Epithelial cell of esophagus (primary cell): Measurements from ENCODE around the gene PHPT1.

Experiments
- DNase-seq: peaks from one replicate; pipeline ENCODE4 v3.0.0; 2010; ENCODE audit warnings: low read depth
- H3K4me3 ChIP-seq: 2 replicates; pipeline ENCODE4 v1.5.1; 2011; ENCODE audit warnings: mild to moderate bottlenecking, low read length, control low read depth
- CTCF ChIP-seq: IDR thresholded peaks from 2 replicates; pipeline ENCODE4 v1.5.1; 2011; ENCODE audit warnings: low read depth, mild to moderate bottlenecking, low read length, control low read depth, inconsistent platforms; ENCODE audit not compliant: insufficient read depth; ENCODE audit errors: missing control alignments

The PHPT1 gene

DNA sequence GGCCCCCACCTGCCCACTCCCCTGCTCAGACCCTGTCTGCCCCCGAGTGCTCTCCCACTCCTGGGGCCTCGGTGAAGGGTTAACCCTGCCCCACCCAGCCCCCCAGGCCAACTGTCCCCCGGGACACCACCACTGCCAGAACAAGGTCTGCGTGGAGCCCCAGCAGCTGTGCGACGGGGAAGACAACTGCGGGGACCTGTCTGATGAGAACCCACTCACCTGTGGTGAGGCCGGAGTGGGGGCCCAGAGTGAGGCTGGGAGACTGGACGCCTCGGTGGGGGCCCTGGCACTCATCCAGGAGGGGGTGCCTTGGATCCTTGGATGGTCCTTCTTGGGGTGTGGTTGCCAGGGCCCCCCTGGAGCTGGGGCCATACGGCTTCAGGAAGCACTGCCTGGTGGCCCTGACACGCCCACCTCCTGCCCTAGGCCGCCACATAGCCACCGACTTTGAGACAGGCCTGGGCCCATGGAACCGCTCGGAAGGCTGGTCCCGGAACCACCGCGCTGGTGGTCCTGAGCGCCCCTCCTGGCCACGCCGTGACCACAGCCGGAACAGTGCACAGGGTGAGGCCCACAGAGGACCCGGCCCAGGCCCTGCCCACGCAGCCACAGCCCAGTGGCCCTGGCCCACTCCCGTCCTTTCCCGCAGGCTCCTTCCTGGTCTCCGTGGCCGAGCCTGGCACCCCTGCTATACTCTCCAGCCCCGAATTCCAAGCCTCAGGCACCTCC, 5.1 kb downstream of the PHPT1 start:
- TF ChIP-seq CTCF, result no peak
- H3K4me3 ChIP-seq, result no peak overlapping the region

DNA sequence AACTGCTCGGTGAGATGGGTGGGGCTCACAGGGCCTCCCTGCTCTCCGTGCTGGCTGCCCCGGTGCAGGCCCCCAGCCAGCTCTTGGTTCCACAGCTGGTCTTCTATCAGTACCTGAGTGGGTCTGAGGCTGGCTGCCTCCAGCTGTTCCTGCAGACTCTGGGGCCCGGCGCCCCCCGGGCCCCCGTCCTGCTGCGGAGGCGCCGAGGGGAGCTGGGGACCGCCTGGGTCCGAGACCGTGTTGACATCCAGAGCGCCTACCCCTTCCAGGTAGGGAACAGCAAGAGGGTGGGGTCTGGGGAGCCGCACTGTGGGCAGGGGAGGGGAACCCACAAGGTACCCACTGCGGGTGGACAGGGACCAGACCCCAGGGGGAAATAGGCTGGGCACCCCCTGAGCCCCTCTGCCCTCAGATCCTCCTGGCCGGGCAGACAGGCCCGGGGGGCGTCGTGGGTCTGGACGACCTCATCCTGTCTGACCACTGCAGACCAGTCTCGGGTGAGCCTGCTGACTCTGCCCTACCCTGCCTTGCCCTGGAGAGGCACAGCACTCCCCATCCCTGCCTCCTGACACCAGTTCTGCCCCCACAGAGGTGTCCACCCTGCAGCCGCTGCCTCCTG, 5.7 kb downstream of the PHPT1 start:
- no peak overlapping the region for H3K4me3 ChIP-seq
- no peak for DNase-seq
- TF ChIP-seq CTCF, result no peak

More for the DNA sequence above, 5.1 kb downstream of the PHPT1 start:
- no peak for DNase-seq

DNA sequence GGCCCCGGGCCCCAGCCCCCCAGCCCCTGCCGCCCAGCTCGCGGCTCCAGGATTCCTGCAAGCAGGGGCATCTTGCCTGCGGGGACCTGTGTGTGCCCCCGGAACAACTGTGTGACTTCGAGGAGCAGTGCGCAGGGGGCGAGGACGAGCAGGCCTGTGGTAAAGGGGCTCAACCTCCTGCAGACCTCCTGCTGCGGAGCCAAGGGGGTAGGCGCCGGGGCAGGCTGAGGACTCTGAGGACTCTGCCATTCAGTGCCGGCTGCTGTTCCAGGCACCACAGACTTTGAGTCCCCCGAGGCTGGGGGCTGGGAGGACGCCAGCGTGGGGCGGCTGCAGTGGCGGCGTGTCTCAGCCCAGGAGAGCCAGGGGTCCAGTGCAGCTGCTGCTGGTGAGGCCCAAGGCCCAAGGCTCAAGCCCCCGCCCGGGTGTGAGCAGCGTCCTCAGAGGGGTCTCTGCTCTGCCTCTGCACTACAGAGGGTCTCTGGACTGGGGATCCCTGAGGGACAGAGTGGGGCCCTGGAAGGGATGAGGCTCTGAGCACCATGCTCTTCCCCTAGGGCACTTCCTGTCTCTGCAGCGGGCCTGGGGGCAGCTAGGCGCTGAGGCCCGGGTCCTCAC, 6.4 kb downstream of the PHPT1 start:
- DNase-seq, result no peak
- TF ChIP-seq CTCF, result no peak
- H3K4me3 ChIP-seq, result no peak overlapping the region

GRCh38 chr9:136856079-136856476, 6.9 kb downstream of the PHPT1 start:
- TF ChIP-seq CTCF, result no peak
- DNase-seq, result no peak
- no peak overlapping the region for H3K4me3 ChIP-seq

- DNase-seq, result no peak
- TF ChIP-seq CTCF, result no peak
- H3K4me3 ChIP-seq, result no peak overlapping the region
Observed at GRCh38 chr9:136856541-136857141, 7.4 kb downstream of the PHPT1 start.

DNA sequence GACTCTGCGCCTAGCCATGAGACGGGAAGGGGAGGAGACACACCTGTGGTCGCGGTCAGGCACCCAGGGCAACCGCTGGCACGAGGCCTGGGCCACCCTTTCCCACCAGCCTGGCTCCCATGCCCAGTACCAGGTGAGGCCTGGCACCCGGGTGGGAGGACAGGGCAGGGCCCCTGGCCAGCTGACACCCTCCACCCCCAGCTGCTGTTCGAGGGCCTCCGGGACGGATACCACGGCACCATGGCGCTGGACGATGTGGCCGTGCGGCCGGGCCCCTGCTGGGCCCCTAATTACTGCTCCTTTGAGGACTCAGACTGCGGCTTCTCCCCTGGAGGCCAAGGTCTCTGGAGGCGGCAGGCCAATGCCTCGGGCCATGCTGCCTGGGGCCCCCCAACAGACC, 8.0 kb downstream of the PHPT1 start:
- DNase-seq, result no peak
- H3K4me3 ChIP-seq, result no peak overlapping the region
- TF ChIP-seq CTCF, result no peak
